Measurements from ENCODE around the gene GPAT3. TPM values are rescaled to one million over a fixed set of nuclear protein-coding genes. Genes with fewer than 3 reads are reported as not detected.

Gene GPAT3
- total RNA-seq, 1 experiment from 2014 or later: 4.4 TPM

- DNase-seq: no peak
- TF ChIP-seq CTCF (IDR thresholded peaks at IDR 0.05; ENCODE audit: unreplicated experiment): no peak
- no peak overlapping the region for H3K27ac Mint-ChIP-seq (ENCODE audit: unreplicated experiment)
- no peaks in the 10 kb centered on the region for H3K27me3 Mint-ChIP-seq (ENCODE audit: unreplicated experiment)
- intact Hi-C loops (cut with micrococcal nuclease; ENCODE audit: unreplicated experiment): no loop called here
- H3K36me3 Mint-ChIP-seq (ENCODE audit: insufficient read depth, unreplicated experiment): no peaks in the 10 kb centered on the region
- H3K9me3 Mint-ChIP-seq (ENCODE audit: low read depth, unreplicated experiment): no peaks in the 10 kb centered on the region
- peaks cover 66% of the 10 kb centered on the region for H3K4me1 Mint-ChIP-seq (ENCODE audit: low read depth, unreplicated experiment)
- CTCF ChIA-PET: interaction anchor here (0.6 to 1.8 kb wide), 2 partner anchors 8 to 13 kb away, joined by 3 to 5 read pairs; no protein-coding TSS in a partner anchor
- BruUV-seq (replicated peaks): no TSS peak
- no peak overlapping the region for H3K4me3 Mint-ChIP-seq (ENCODE audit: low read depth, unreplicated experiment)
These were observed 20.9 kb downstream of the GPAT3 start for GRCh38 chr4:83556816-83557215.

GRCh38 chr4:83558059-83558653 is 22.2 kb downstream of the GPAT3 start:
- CTCF ChIA-PET: interaction anchor here (1.8 kb wide), 1 partner anchor 14 kb away, joined by 3 read pairs; no protein-coding TSS in a partner anchor
- no peak overlapping the region for H3K4me3 Mint-ChIP-seq (ENCODE audit: low read depth, unreplicated experiment)
- DNase-seq: no peak
- H3K4me1 Mint-ChIP-seq (ENCODE audit: low read depth, unreplicated experiment): peaks cover 64% of the 10 kb centered on the region
- no peaks in the 10 kb centered on the region for H3K9me3 Mint-ChIP-seq (ENCODE audit: low read depth, unreplicated experiment)
- intact Hi-C loops (cut with micrococcal nuclease; ENCODE audit: unreplicated experiment): no loop called here
- no peaks in the 10 kb centered on the region for H3K27me3 Mint-ChIP-seq (ENCODE audit: unreplicated experiment)
- no peaks in the 10 kb centered on the region for H3K36me3 Mint-ChIP-seq (ENCODE audit: insufficient read depth, unreplicated experiment)
- peak overlapping the region; percentile 74 for H3K27ac Mint-ChIP-seq (ENCODE audit: unreplicated experiment)
- TF ChIP-seq CTCF (IDR thresholded peaks at IDR 0.05; ENCODE audit: unreplicated experiment): no peak
- no TSS peak for BruUV-seq (replicated peaks)

GRCh38 chr4:83558680-83559079 is 22.8 kb downstream of the GPAT3 start:
- H3K36me3 Mint-ChIP-seq (ENCODE audit: insufficient read depth, unreplicated experiment): no peaks in the 10 kb centered on the region
- no peak for TF ChIP-seq CTCF (IDR thresholded peaks at IDR 0.05; ENCODE audit: unreplicated experiment)
- H3K27ac Mint-ChIP-seq (ENCODE audit: unreplicated experiment): peak overlapping the region; percentile 74
- no TSS peak for BruUV-seq (replicated peaks)
- CTCF ChIA-PET: no interaction called here
- intact Hi-C loops (cut with micrococcal nuclease; ENCODE audit: unreplicated experiment): no loop called here
- no peaks in the 10 kb centered on the region for H3K9me3 Mint-ChIP-seq (ENCODE audit: low read depth, unreplicated experiment)
- peaks cover 62% of the 10 kb centered on the region for H3K4me1 Mint-ChIP-seq (ENCODE audit: low read depth, unreplicated experiment)
- H3K4me3 Mint-ChIP-seq (ENCODE audit: low read depth, unreplicated experiment): no peak overlapping the region
- no peaks in the 10 kb centered on the region for H3K27me3 Mint-ChIP-seq (ENCODE audit: unreplicated experiment)
- DNase-seq: no peak

- H3K27me3 Mint-ChIP-seq (ENCODE audit: unreplicated experiment): no peaks in the 10 kb centered on the region
- no peak for TF ChIP-seq CTCF (IDR thresholded peaks at IDR 0.05; ENCODE audit: unreplicated experiment)
- CTCF ChIA-PET: no interaction called here
These were observed 24.6 kb downstream of the GPAT3 start for GRCh38 chr4:83560523-83560922.

More at GRCh38 chr4:83560523-83560922, 24.6 kb downstream of the GPAT3 start:
- Mint-ChIP-seq H3K27ac (ENCODE audit: unreplicated experiment) (no peak overlapping the region), H3K4me1 (ENCODE audit: low read depth, unreplicated experiment) (peaks cover 50% of the 10 kb centered on the region), H3K4me3 (ENCODE audit: low read depth, unreplicated experiment) (no peak overlapping the region), H3K9me3 (ENCODE audit: low read depth, unreplicated experiment) (no peaks in the 10 kb centered on the region), H3K36me3 (ENCODE audit: insufficient read depth, unreplicated experiment) (no peaks in the 10 kb centered on the region)
- intact Hi-C loops (cut with micrococcal nuclease; ENCODE audit: unreplicated experiment): no loop called here
- DNase-seq: no peak
- no TSS peak for BruUV-seq (replicated peaks)
